Transverse colon (tissue), 4 donors: ENCODE measurements around the gene MOB3C.

Experiments
- CTCF ChIP-seq, 5 experiments: fragments of 200-600 bp in 3 of 5; fragments of 450-650 bp in 2 of 5; sonication (generic) in 3 of 5; IDR thresholded peaks; 1 replicate in 2 of 5; 2 replicates in 3 of 5; pipeline ENCODE4 v1.5.1; 2016 to 2017; ENCODE audit warnings: antibody characterized with exemption in 5 of 5, inconsistent platforms in 3 of 5, mild to moderate bottlenecking in 2 of 5, moderate library complexity in 1 of 5
- EP300 ChIP-seq: sonication (generic); formaldehyde crosslinking; IDR thresholded peaks from one replicate; pipeline ENCODE4 v1.6.1; 2017; ENCODE audit warnings: antibody characterized with exemption, low read depth
- POLR2A ChIP-seq: fragments of 450-650 bp; IDR thresholded peaks from one replicate; pipeline ENCODE4 v1.6.1; 2016; ENCODE audit warnings: antibody characterized with exemption, mild to moderate bottlenecking, moderate library complexity
- POLR2AphosphoS5 ChIP-seq, 3 donors: sonication (generic); formaldehyde crosslinking; IDR thresholded peaks; one replicate each; pipeline ENCODE4 v1.6.1; 2016; ENCODE audit warnings: antibody characterized with exemption in 3 of 3

- TF ChIP-seq CTCF (IDR thresholded peaks at IDR 0.05) = no peak
- TF ChIP-seq POLR2AphosphoS5 (IDR thresholded peaks at IDR 0.05) = no peak
- no peak for TF ChIP-seq POLR2A
- TF ChIP-seq EP300 = no peak
These were observed 2.0 kb downstream of the MOB3C start for GRCh38 chr1:46614604-46614984.
